Hepatocyte (in vitro differentiated cells): ENCODE results near the gene SP8. TPM values are rescaled to one million over a fixed set of nuclear protein-coding genes. Genes with fewer than 3 reads are reported as not detected.

Source experiments
- DNase-seq: peaks from one replicate; pipeline ENCODE4 v3.0.0-alpha.2; 2016; ENCODE audit warnings: low spot score
- H2AFZ ChIP-seq: fragments of 200-600 bp; sonication (generic); 2 replicates; pipeline ENCODE4 v1.6.0; 2016; ENCODE audit warnings: antibody characterized with exemption, mild to moderate bottlenecking
- H3K27ac ChIP-seq: fragments of 200-600 bp; sonication (generic); 2 replicates; pipeline ENCODE4 v1.5.1; 2016; ENCODE audit warnings: mild to moderate bottlenecking
- H3K27me3 ChIP-seq: fragments of 200-600 bp; sonication (generic); 2 replicates; pipeline ENCODE4 v1.6.1; 2016
- H3K36me3 ChIP-seq: fragments of 200-600 bp; sonication (generic); replicated peaks from 2 replicates; pipeline ENCODE4 v1.5.1; 2016; ENCODE audit warnings: low read depth; ENCODE audit not compliant: insufficient read depth
- H3K4me1 ChIP-seq: fragments of 200-600 bp; sonication (generic); 2 replicates; pipeline ENCODE4 v1.5.1; 2016; ENCODE audit warnings: mild to moderate bottlenecking, moderate library complexity; ENCODE audit not compliant: insufficient read depth
- H3K4me2 ChIP-seq: fragments of 200-600 bp; sonication (generic); 2 replicates; pipeline ENCODE4 v1.6.0; 2016
- H3K4me3 ChIP-seq: fragments of 200-600 bp; sonication (generic); 2 replicates; pipeline ENCODE4 v1.5.1; 2016; ENCODE audit warnings: mild to moderate bottlenecking
- H3K79me2 ChIP-seq: fragments of 200-600 bp; sonication (generic); 2 replicates; pipeline ENCODE4 v1.6.0; 2017; ENCODE audit warnings: mild to moderate bottlenecking
- H3K9me2 ChIP-seq: fragments of 200-600 bp; sonication (generic); replicated peaks from 2 replicates; pipeline ENCODE4 v1.6.0; 2017; ENCODE audit warnings: mild to moderate bottlenecking; ENCODE audit not compliant: insufficient read depth
- H3K9me3 ChIP-seq: fragments of 200-600 bp; sonication (generic); 2 replicates; pipeline ENCODE4 v1.5.1; 2016; ENCODE audit warnings: low read depth, mild to moderate bottlenecking
- H4K20me1 ChIP-seq: fragments of 200-600 bp; sonication (generic); 2 replicates; pipeline ENCODE4 v1.6.0; 2016; ENCODE audit warnings: mild to moderate bottlenecking; ENCODE audit not compliant: insufficient read depth, poor library complexity, severe bottlenecking
- EZH2 ChIP-seq: fragments of 200-600 bp; sonication (generic); IDR thresholded peaks from 2 replicates; pipeline ENCODE4 v1.6.1; 2016; ENCODE audit warnings: antibody characterized with exemption, mild to moderate bottlenecking, borderline replicate concordance
- EZH2phosphoT487 ChIP-seq: fragments of 200-600 bp; sonication (generic); IDR thresholded peaks from one replicate; pipeline ENCODE4 v1.6.1; 2018; ENCODE audit warnings: antibody characterized with exemption, mild to moderate bottlenecking, low read depth, moderate library complexity; ENCODE audit not compliant: unreplicated experiment, severe bottlenecking
- WGBS: methylation state at CpG from one replicate; pipeline ENCODE4 v1.1.6; 2016; ENCODE audit warnings: low lambda C conversion rate; ENCODE audit errors: missing lambda C conversion rate; 5-methylcytosine and 5-hydroxymethylcytosine counted together
- polyA plus RNA-seq: library from polyadenylated mRNA; unstranded; fragments of >200 nt; fragmentation: Nextera tagmentation; extraction: Ambion mirVana; gene quantifications from 2 replicates; pipeline ENCODE4 v1.2.1, GENCODE V29; 2016
- total RNA-seq: library from RNA; depleted of rRNA; stranded (reverse); fragments of >200 nt; gene quantifications from 2 replicates; pipeline ENCODE4 v1.2.3, GENCODE V29; 2014
- TF ChIP-seq, protein P1 (sequence below): fragments of 200-600 bp; sonication (generic); IDR thresholded peaks from 2 replicates; pipeline ENCODE4 v1.5.1; 2016; ENCODE audit warnings: antibody characterized with exemption, mild to moderate bottlenecking; ENCODE audit not compliant: poor library complexity

Gene SP8
- total and polyA plus RNA-seq, 2 experiments from 2014 or later, result 0.04 to 1.0 TPM

- Histone ChIP-seq H3K4me3 (no peak overlapping the region), H3K4me2 (no peak overlapping the region), H3K27ac (no peak overlapping the region), H3K27me3 (no peaks in the 10 kb centered on the region), H2AFZ (no peak overlapping the region), H3K9me3 (no peaks in the 10 kb centered on the region), H4K20me1 (no peaks in the 10 kb centered on the region), H3K79me2 (no peaks in the 10 kb centered on the region), H3K9me2 (no peaks in the 10 kb centered on the region), H3K36me3 (no peaks in the 10 kb centered on the region), H3K4me1 (peaks cover 3% of the 10 kb centered on the region)
- TF ChIP-seq EZH2phosphoT487, result no peak
- TF ChIP-seq EZH2, result no peak
- TF ChIP-seq, protein P1, sequence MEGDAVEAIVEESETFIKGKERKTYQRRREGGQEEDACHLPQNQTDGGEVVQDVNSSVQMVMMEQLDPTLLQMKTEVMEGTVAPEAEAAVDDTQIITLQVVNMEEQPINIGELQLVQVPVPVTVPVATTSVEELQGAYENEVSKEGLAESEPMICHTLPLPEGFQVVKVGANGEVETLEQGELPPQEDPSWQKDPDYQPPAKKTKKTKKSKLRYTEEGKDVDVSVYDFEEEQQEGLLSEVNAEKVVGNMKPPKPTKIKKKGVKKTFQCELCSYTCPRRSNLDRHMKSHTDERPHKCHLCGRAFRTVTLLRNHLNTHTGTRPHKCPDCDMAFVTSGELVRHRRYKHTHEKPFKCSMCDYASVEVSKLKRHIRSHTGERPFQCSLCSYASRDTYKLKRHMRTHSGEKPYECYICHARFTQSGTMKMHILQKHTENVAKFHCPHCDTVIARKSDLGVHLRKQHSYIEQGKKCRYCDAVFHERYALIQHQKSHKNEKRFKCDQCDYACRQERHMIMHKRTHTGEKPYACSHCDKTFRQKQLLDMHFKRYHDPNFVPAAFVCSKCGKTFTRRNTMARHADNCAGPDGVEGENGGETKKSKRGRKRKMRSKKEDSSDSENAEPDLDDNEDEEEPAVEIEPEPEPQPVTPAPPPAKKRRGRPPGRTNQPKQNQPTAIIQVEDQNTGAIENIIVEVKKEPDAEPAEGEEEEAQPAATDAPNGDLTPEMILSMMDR, result no peak
- WGBS, result 100% methylated on average over 1 of the region's 1 CpG
- no peak for DNase-seq
These were observed 37.8 kb downstream of the SP8 start for GRCh38 chr7:20748853-20749252.

DNA sequence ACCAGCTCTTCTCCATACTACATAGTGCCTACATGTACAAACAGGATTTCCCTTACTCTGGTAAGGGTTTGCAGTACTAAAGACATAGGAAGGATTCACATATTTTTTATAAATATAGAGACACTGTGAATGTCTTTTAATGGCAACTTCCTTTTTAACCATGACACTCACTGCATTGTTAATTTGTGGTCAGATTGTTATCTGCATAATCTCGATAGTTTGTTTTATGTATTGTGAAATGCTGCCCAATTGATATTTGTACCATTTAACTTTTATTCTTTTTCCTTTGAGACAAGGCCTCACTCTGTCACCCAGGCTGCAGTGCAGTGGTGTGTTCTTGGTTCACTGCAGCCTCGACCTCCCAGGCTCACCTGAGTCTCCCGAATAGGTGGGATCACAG lies 39.7 kb downstream of the SP8 start:
- Histone ChIP-seq H3K36me3 (no peaks in the 10 kb centered on the region), H3K4me2 (no peak overlapping the region), H3K27me3 (no peaks in the 10 kb centered on the region), H3K27ac (no peak overlapping the region), H3K79me2 (no peaks in the 10 kb centered on the region), H2AFZ (no peak overlapping the region), H3K4me1 (peaks cover 3% of the 10 kb centered on the region), H3K9me3 (no peaks in the 10 kb centered on the region), H3K4me3 (no peak overlapping the region), H3K9me2 (no peaks in the 10 kb centered on the region), H4K20me1 (no peaks in the 10 kb centered on the region)
- TF ChIP-seq, protein P1, result no peak
- TF ChIP-seq EZH2 (no peak), EZH2phosphoT487 (no peak)
- no peak for DNase-seq
- 85% methylated on average over 3 of the region's 3 CpGs for WGBS

DNA sequence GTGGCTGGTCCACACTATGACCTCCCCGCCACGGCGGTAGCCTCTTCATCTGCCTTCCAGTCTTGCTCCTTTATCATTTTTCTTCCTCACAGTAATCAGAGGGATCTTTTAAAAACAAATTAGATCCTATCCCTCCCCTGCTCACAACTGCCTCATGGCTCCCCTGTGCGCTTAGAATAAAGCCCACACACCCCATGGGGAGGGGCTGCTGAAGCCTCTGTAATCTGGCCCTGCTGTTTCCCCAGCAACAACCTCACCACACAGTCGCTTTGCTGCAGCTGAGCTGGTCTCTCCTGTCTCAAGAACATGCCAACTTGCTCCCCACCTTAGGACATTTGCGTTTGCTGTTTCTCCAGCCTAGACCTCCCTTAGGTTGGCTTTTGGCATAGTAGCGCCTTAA lies 41.0 kb downstream of the SP8 start:
- Histone ChIP-seq H3K9me2 (no peaks in the 10 kb centered on the region), H3K4me1 (peaks cover 3% of the 10 kb centered on the region), H3K36me3 (no peaks in the 10 kb centered on the region), H3K27me3 (no peaks in the 10 kb centered on the region), H2AFZ (no peak overlapping the region), H4K20me1 (no peaks in the 10 kb centered on the region), H3K4me3 (no peak overlapping the region), H3K27ac (no peak overlapping the region), H3K79me2 (no peaks in the 10 kb centered on the region), H3K9me3 (no peaks in the 10 kb centered on the region), H3K4me2 (no peak overlapping the region)
- no peak for TF ChIP-seq EZH2
- TF ChIP-seq, protein P1, result no peak
- DNase-seq, result no peak
- WGBS, result 82% methylated on average over 7 of the region's 7 CpGs

DNA sequence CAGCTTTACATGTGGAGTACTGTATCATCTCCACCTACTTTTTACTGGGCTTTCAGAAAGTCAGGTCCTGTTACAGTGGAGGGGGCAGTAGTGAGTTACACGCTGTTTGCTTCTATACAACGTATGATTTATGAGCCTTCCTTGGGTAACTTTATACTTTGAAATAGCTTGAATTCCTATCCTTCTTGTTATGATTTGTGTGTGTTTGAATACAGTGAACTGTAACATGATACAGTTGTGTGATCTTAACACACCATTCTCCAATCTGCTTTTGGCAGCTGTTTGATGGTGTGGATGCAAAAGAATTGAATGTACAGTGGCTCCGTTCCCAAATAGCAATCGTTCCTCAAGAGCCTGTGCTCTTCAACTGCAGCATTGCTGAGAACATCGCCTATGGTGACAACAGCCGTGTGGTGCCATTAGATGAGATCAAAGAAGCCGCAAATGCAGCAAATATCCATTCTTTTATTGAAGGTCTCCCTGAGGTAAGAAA lies 41.7 kb downstream of the SP8 start:
- no peak overlapping the region for H3K27ac ChIP-seq
- no peaks in the 10 kb centered on the region for H4K20me1 ChIP-seq
- peak; percentile 30 for DNase-seq

More for the DNA sequence above, 41.7 kb downstream of the SP8 start:
- H3K4me2 ChIP-seq, result no peak overlapping the region
- H3K36me3 ChIP-seq, result no peaks in the 10 kb centered on the region
- peaks cover 3% of the 10 kb centered on the region for H3K4me1 ChIP-seq
- WGBS, result 41% methylated on average over 7 of the region's 7 CpGs
- no peak overlapping the region for H2AFZ ChIP-seq
- no peaks in the 10 kb centered on the region for H3K79me2 ChIP-seq
- no peaks in the 10 kb centered on the region for H3K27me3 ChIP-seq
- H3K9me2 ChIP-seq, result no peaks in the 10 kb centered on the region
- H3K9me3 ChIP-seq, result no peaks in the 10 kb centered on the region
- TF ChIP-seq EZH2, result no peak
- TF ChIP-seq, protein P1, result peak; percentile 35
- no peak overlapping the region for H3K4me3 ChIP-seq
